ENCODE measurements around the gene TAGLN3. TPM values are rescaled to one million over a fixed set of nuclear protein-coding genes. Genes with fewer than 3 reads are reported as not detected.
A peak's percentile ranks its signal among the peaks of the same experiment; 100 is the strongest.

TAGLN3 gene
- polyA plus RNA-seq, 1 of the 3 experiments (the other 2 are of a cell fraction): 19.6 TPM

DNA sequence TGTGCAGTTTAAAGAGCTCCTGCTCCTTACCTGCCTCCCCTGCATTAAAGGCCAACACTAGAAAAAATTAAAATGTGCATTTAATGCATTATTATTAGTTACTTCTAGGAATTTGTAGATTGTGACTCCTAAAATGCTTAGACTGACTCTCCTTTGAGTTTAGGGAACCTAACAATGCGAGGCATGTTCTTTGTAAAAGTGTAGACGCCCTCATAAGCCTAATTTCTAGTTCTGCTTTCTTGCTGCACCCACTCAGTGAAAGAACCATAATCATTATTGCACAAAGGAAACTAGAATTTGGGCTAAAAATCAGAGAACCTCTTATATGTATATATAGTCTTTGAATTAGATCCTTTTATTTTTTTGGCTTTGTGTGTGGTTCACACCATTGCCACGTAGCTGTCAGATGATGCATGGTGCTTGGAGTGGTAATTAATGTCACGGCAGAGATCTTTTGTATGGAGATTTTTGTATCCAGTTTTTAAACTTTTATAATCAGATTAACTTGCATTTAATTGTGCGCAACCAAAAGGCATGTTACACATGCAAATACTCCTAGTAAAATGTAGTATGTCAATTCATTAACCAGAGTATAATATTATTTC lies 19.2 kb upstream of the TAGLN3 start:
- Histone ChIP-seq H3K9me3 (no peaks in the 10 kb centered on the region), H3F3A (replicated peaks; ENCODE audit: insufficient read depth) (peaks cover 32% of the 10 kb centered on the region), H4K20me1 (ENCODE audit: insufficient read depth) (no peaks in the 10 kb centered on the region), H2AFZ (ENCODE audit: low read depth) (peak overlapping the region; percentile 89; the same call in 1 of the 2 replicates), H3K9me2 (no peaks in the 10 kb centered on the region), H3K4me3 (ENCODE audit: low read depth in 2 of 2, low read length in 1 of 2) (peak overlapping the region; percentile 84 to 92), H3K36me3 (replicated peaks in 1 of 2; ENCODE audit: control insufficient read depth in 1 of 2, insufficient read depth in 2 of 2, low read length in 1 of 2) (peaks cover 17 to 24% of the 10 kb centered on the region in 2 experiments), H3K9ac (peak overlapping the region; percentile 80), H3K4me2 (peak overlapping the region; percentile 80), H3K27me3 (ENCODE audit: insufficient read depth) (no peaks in the 10 kb centered on the region), H3K4me1 (ENCODE audit: control insufficient read depth in 1 of 2, insufficient read depth in 2 of 2, low read depth in 1 of 2, low read length in 1 of 2) (peaks cover 8 to 12% of the 10 kb centered on the region in 2 experiments; a peak in 3 of 4 replicates), H3K79me2 (ENCODE audit: insufficient read depth) (peaks cover 53% of the 10 kb centered on the region), H3K27ac (ENCODE audit: low read depth in 2 of 2, low read length in 1 of 2) (peak overlapping the region; percentile 70 to 92; a peak in 3 of 4 replicates)
- TF ChIP-seq TEAD4 (IDR thresholded peaks at IDR 0.05; ENCODE audit: borderline replicate concordance, insufficient read depth) (no peak), CTCF (IDR thresholded peaks at IDR 0.05) (no peak), TCF12 (IDR thresholded peaks at IDR 0.05) (no peak), MXI1 (IDR thresholded peaks at IDR 0.05; ENCODE audit: low read depth, low read length) (peak; percentile 72)
- DNase-seq: no peak
- WGBS (ENCODE audit: low lambda C conversion rate): 23% methylated on average over 5 of the region's 5 CpGs
- ChIA-PET POLR2A (interaction anchor here (1.0 to 1.7 kb wide), 4 partner anchors 10 to 20 kb away, joined by 3 to 20 read pairs (median 4); partner anchors contain the start of gene TAGLN3), CTCF (interaction anchor here (1.0 to 5.7 kb wide), 10 partner anchors 9 to 288 kb away, joined by 3 to 40 read pairs (median 6); no protein-coding TSS in a partner anchor)

GRCh38 chr3:111980716-111981456 lies 17.8 kb upstream of the TAGLN3 start:
- Histone ChIP-seq H3K79me2 (ENCODE audit: insufficient read depth) (peaks cover 53% of the 10 kb centered on the region), H3K4me3 (ENCODE audit: low read depth in 2 of 2, low read length in 1 of 2) (peak overlapping the region in 1 of 2 experiments; percentile 84; a peak in 1 of 4 replicates)

GRCh38 chr3:111981457-111981763 lies 17.3 kb upstream of the TAGLN3 start:
- Histone ChIP-seq H3K4me3 (ENCODE audit: low read depth in 2 of 2, low read length in 1 of 2) (no peak overlapping the region), H3K4me2 (0 out of 2 replicates have a peak overlapping the region, but pooled peaks have one; percentile 80), H3K79me2 (ENCODE audit: insufficient read depth) (peaks cover 53% of the 10 kb centered on the region), H3K4me1 (ENCODE audit: control insufficient read depth in 1 of 2, insufficient read depth in 2 of 2, low read depth in 1 of 2, low read length in 1 of 2) (peaks cover 8 to 12% of the 10 kb centered on the region in 2 experiments; a peak in 3 of 4 replicates), H3F3A (replicated peaks; ENCODE audit: insufficient read depth) (peaks cover 20% of the 10 kb centered on the region), H3K9me3 (no peaks in the 10 kb centered on the region), H4K20me1 (ENCODE audit: insufficient read depth) (no peaks in the 10 kb centered on the region), H3K36me3 (replicated peaks in 1 of 2; ENCODE audit: control insufficient read depth in 1 of 2, insufficient read depth in 2 of 2, low read length in 1 of 2) (peaks cover 14 to 17% of the 10 kb centered on the region in 2 experiments), H3K9ac (no peak overlapping the region), H3K9me2 (no peaks in the 10 kb centered on the region), H3K27me3 (ENCODE audit: insufficient read depth) (no peaks in the 10 kb centered on the region), H3K27ac (ENCODE audit: low read depth in 2 of 2, low read length in 1 of 2) (no peak overlapping the region), H2AFZ (ENCODE audit: low read depth) (no peak overlapping the region)
- CTCF ChIA-PET: interaction anchor here (1.5 to 5.7 kb wide), 5 partner anchors 8 to 63 kb away, joined by 3 to 36 read pairs (median 5); no protein-coding TSS in a partner anchor
- no peak for DNase-seq
- WGBS (ENCODE audit: low lambda C conversion rate): 74% methylated on average over 3 of the region's 3 CpGs
- POLR2A ChIA-PET: no interaction called here
- TF ChIP-seq GATA2 (CRISPR knock-in tag; IDR thresholded peaks at IDR 0.05) (no peak), JUND (IDR thresholded peaks at IDR 0.05) (no peak), CHD2 (IDR thresholded peaks at IDR 0.05; ENCODE audit: low read length, partially characterized antibody) (no peak), EP300 (IDR thresholded peaks at IDR 0.05; ENCODE audit: borderline replicate concordance in 1 of 2, low read depth in 1 of 2, low read length in 1 of 2) (no peak), FOSL2 (IDR thresholded peaks at IDR 0.05; ENCODE audit: borderline replicate concordance, low read depth) (no peak), RFX5 (IDR thresholded peaks at IDR 0.05; ENCODE audit: low read length) (no peak), POLR2AphosphoS5 (IDR thresholded peaks at IDR 0.05; ENCODE audit: low read depth, low read length) (no peak), GABPA (IDR thresholded peaks at IDR 0.05; ENCODE audit: low read depth) (no peak), FOXJ3 (CRISPR knock-in tag; IDR thresholded peaks at IDR 0.05) (no peak), ELF1 (IDR thresholded peaks at IDR 0.05) (no peak)
- TF ChIP-seq, protein P1, sequence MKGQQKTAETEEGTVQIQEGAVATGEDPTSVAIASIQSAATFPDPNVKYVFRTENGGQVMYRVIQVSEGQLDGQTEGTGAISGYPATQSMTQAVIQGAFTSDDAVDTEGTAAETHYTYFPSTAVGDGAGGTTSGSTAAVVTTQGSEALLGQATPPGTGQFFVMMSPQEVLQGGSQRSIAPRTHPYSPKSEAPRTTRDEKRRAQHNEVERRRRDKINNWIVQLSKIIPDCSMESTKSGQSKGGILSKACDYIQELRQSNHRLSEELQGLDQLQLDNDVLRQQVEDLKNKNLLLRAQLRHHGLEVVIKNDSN (IDR thresholded peaks at IDR 0.05; ENCODE audit: borderline replicate concordance, low read depth): no peak
- TF ChIP-seq, protein P2, sequence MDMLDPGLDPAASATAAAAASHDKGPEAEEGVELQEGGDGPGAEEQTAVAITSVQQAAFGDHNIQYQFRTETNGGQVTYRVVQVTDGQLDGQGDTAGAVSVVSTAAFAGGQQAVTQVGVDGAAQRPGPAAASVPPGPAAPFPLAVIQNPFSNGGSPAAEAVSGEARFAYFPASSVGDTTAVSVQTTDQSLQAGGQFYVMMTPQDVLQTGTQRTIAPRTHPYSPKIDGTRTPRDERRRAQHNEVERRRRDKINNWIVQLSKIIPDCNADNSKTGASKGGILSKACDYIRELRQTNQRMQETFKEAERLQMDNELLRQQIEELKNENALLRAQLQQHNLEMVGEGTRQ (IDR thresholded peaks at IDR 0.05; ENCODE audit: borderline replicate concordance, low read depth, low read length): no peak

More at GRCh38 chr3:111980716-111981456, 17.8 kb upstream of the TAGLN3 start:
- Histone ChIP-seq H3K9ac (no peak overlapping the region), H4K20me1 (ENCODE audit: insufficient read depth) (no peaks in the 10 kb centered on the region), H3K27me3 (ENCODE audit: insufficient read depth) (no peaks in the 10 kb centered on the region), H3K9me2 (no peaks in the 10 kb centered on the region), H3K27ac (ENCODE audit: low read depth in 2 of 2, low read length in 1 of 2) (no peak overlapping the region), H3K36me3 (replicated peaks in 1 of 2; ENCODE audit: control insufficient read depth in 1 of 2, insufficient read depth in 2 of 2, low read length in 1 of 2) (peaks cover 14 to 17% of the 10 kb centered on the region in 2 experiments), H3K4me2 (peak overlapping the region; percentile 80), H2AFZ (ENCODE audit: low read depth) (no peak overlapping the region), H3F3A (replicated peaks; ENCODE audit: insufficient read depth) (peaks cover 24% of the 10 kb centered on the region), H3K9me3 (no peaks in the 10 kb centered on the region), H3K4me1 (ENCODE audit: control insufficient read depth in 1 of 2, insufficient read depth in 2 of 2, low read depth in 1 of 2, low read length in 1 of 2) (peaks cover 8 to 12% of the 10 kb centered on the region in 2 experiments; a peak in 3 of 4 replicates)
- ChIA-PET CTCF (interaction anchor here (1.5 to 5.7 kb wide), 7 partner anchors 8 to 265 kb away, joined by 3 to 40 read pairs (median 17); no protein-coding TSS in a partner anchor), POLR2A (no interaction called here)
- WGBS (ENCODE audit: low lambda C conversion rate): 95% methylated on average over 10 of the region's 10 CpGs
- DNase-seq: no peak
- TF ChIP-seq TAF1 (IDR thresholded peaks at IDR 0.05; ENCODE audit: borderline replicate concordance, low read depth, low read length): no peak
- TF ChIP-seq EZH2phosphoT487 (IDR thresholded peaks at IDR 0.05; ENCODE audit: borderline replicate concordance, low read depth): no peak
- no peak for TF ChIP-seq NRF1 (IDR thresholded peaks at IDR 0.05; ENCODE audit: low read depth, low read length)

All from SK-N-SH (cell line).